ENCODE results near the gene PAMR1.
A peak's percentile ranks its signal among the peaks of the same experiment; 100 is the strongest.

Gene PAMR1

DNA sequence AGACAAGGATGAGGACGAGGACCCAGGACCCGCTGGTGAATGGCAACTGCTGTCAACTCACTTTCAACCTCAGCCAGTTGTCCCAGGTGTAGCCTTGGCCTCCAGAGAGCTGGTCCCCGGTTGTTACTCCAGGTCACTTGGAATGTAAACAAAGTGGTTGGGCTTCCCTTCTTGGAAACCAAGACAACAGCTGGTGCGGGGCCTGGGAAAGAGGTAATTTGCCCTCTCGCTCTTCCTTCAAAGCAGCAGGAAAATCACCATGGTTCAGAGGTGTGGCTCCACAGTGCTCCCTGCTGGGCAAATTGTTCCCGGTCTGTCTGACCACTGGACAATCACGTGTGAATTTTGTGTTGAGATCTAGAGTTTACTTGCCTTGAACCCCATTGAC is 121.0 kb downstream of the PAMR1 start:
- no peak for DNase-seq (ENCODE audit: low read depth in 2 of 3, low spot score in 2 of 3)

DNA sequence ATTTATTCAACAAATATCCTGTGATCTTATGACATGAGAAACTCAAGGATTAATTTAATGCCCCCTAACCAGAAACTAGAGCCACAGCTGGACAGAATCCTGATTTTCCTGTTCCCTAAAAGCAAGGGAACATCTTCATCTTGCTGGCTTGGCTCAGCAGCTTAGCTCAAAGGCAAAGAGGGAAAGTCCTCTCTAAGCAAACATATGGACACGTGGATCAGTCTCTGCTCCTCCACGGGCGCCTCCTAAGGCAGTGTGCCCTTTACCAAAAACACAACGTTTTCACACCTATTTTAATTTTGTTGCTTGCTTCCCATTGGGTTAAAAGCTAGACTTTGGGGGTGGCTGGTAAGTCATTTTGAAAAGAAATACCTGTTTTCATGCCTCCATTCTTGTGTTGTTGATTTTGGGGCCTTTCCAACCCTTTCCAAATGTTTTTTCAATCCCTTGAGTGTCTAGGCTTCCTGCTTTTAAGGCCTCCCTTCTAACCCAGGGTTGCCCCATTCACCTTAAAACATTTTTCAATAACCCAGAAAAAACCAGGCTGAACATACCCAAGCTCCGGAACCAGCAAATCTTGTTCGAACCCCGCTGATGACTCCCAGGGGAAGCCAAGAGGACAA is 121.5 kb downstream of the PAMR1 start:
- no peak for DNase-seq (ENCODE audit: low read depth in 2 of 3, low spot score in 2 of 3)

GRCh38 chr11:35402751-35403660 is 122.4 kb downstream of the PAMR1 start:
- no peak for DNase-seq (ENCODE audit: low read depth in 2 of 3, low spot score in 2 of 3)

- no peak for DNase-seq (ENCODE audit: low read depth in 2 of 3, low spot score in 2 of 3)
Observed at GRCh38 chr11:35398881-35399280, 126.5 kb downstream of the PAMR1 start.

DNA sequence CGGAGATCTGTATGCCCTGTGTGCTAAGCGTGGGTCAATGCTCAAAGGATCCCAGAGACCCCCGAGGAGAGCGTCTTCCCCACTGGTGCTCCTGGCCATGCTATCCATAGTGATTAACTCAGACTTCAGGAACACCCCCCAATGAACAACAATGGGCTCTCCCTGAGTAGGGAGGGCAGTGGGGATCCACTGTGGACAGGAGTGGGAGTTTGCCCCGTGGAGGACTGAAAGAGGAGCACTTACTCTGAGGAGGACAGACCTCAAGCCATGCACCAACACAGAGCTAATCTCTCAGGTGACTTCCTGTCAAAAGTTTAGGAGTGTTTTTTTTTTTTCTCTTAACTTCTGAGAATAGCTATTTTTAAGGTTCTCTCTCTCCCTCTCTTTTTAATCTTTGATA is 130.5 kb downstream of the PAMR1 start:
- no peak for DNase-seq (ENCODE audit: low read depth in 2 of 3, low spot score in 2 of 3)

DNA sequence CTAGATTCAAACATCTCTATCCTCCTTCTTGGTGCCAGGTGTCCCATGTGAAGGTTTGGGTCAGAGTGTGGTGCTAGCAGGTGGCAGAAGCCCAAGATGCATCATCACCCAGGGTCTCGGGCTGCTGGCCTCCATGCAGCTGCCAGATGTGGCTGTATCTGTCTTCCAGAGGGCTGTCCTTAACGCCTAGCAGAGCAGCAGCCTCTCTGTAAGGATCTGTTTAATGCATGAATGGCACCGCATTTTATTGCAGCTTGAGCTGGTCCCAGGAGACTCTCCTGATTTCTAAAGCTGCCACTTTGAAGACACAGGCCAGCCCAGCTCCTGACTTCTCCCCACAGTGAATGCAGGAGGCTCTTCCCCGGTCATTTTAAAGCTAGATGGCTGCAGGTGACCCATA is 132.3 kb downstream of the PAMR1 start:
- DNase-seq (ENCODE audit: low read depth in 2 of 3, low spot score in 2 of 3): no peak

GRCh38 chr11:35391922-35392688 is 133.3 kb downstream of the PAMR1 start:
- DNase-seq (ENCODE audit: low read depth in 2 of 3, low spot score in 2 of 3): peak; percentile 62 to 88 (median 83)

GRCh38 chr11:35390737-35391682 is 134.4 kb downstream of the PAMR1 start:
- no peak for DNase-seq (ENCODE audit: low read depth in 2 of 3, low spot score in 2 of 3)

GRCh38 chr11:35389897-35390465 is 135.4 kb downstream of the PAMR1 start:
- no peak for DNase-seq (ENCODE audit: low read depth in 2 of 3, low spot score in 2 of 3)

DNA sequence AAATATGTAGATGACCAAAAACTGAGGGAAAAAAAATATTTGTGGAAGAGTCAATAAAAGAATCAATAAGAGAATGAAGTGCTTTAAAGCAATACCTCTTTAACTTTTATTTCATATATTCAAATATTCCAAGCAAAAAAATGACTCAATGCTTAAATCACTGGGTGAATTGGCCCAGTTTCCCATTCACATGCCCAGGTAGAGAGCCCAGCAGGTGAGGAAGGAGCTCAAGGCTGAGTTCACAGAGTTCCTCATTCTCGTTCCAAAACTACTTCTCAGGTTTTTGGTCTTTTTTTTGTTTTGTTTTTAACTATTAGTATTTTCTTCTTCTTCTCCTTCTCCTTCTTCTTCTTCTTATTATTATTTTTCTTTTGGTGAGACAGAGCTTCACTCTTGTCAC is 136.3 kb downstream of the PAMR1 start:
- no peak for DNase-seq (ENCODE audit: low read depth in 2 of 3, low spot score in 2 of 3)

GRCh38 chr11:35388061-35388460 is 137.4 kb downstream of the PAMR1 start:
- DNase-seq (ENCODE audit: low read depth in 2 of 3, low spot score in 2 of 3): no peak

DNA sequence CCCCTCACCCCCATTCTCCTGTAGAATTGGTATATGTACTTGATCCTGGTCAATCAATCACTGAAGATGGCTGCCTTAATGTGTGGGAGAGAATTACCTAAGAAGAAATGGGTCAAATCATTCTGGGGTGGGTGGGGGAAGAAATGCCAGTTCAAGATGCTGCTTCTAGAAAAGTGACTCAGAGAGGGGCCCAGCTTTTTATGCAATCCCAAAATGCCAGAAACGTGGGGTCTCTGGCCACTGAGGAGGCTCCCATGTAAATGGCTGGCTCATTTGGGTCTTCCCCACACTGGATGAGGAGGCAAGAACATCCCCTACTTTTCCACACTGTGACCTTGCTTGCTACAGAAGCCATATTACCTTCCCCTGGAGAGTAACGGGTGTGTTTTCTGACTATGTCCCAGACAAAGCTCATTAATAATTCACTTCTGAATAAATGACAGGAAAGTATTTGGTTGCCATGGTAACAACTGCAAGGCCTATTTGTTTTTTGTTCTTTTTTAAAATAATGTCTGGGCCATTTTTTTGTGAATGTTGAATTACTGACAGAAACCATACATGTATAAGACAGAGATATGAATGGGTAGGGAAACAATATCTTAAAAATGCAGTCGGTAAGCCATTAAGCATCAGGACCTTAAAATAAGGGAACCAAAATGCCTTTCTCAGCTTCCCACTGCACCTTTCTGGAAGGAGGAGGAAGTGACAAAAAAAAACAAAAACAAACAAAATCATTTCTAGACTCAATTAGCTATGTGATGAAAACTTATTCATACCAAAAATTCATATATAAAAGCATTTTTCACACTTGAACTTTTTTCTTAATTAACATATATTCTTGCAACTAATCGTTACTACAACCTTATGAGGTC is 138.1 kb downstream of the PAMR1 start:
- DNase-seq (ENCODE audit: low read depth in 2 of 3, low spot score in 2 of 3): no peak

- DNase-seq (ENCODE audit: low read depth in 2 of 3, low spot score in 2 of 3): no peak
Observed at GRCh38 chr11:35383953-35384352, 141.5 kb downstream of the PAMR1 start.

Measured in activated CD8-positive, alpha-beta memory T cell treated with anti-CD3 and anti-CD28 coated beads for 48 hours (primary cell).